AG04449 (cell line): Measurements from ENCODE around the gene ASIC3.

ENCODE experiments used
- CTCF ChIA-PET: fragments of 350-600 bp; formaldehyde crosslinking; extraction: SDS; loops from one replicate; lab custom pipeline; 2021; ENCODE audit warnings: antibody characterized with exemption; lab: Yijun Ruan, JAX
- POLR2A ChIA-PET: fragments of 400-600, 350-600 bp; formaldehyde crosslinking; extraction: SDS; loops from one replicate; lab custom pipeline; 2020; ENCODE audit warnings: antibody characterized with exemption, inconsistent platforms; lab: Yijun Ruan, JAX
- DNase-seq: peaks from one replicate; pipeline ENCODE4 v3.0.0-alpha.2; 2010; ENCODE audit warnings: low read depth, low spot score
- H3K4me3 ChIP-seq: 2 replicates; pipeline ENCODE4 v1.5.1; 2011; ENCODE audit warnings: low read depth, mild to moderate bottlenecking, control low read depth, low read length
- CTCF ChIP-seq: IDR thresholded peaks from one replicate; pipeline ENCODE4 v1.5.1; 2011; ENCODE audit warnings: mild to moderate bottlenecking, moderate library complexity, low read length, control low read depth, inconsistent platforms; ENCODE audit not compliant: insufficient read depth; ENCODE audit errors: missing control alignments

ASIC3 gene

GRCh38 chr7:151095828-151096475 is 47.6 kb downstream of the ASIC3 start:
- CTCF ChIA-PET: interaction anchor here (1.1 to 19.2 kb wide), 2 partner anchors 9 to 14 kb away, joined by 4 to 347 read pairs; partner anchors contain the start of gene AGAP3
- no peak for TF ChIP-seq CTCF
- POLR2A ChIA-PET: interaction anchor here (0.6 kb wide), 1 partner anchor 17 kb away, joined by 3 read pairs; no protein-coding TSS in a partner anchor
- no peak overlapping the region for H3K4me3 ChIP-seq
- DNase-seq: no peak

- DNase-seq: no peak
- CTCF ChIA-PET: interaction anchor here (1.2 to 5.6 kb wide), 2 partner anchors 12 kb away, joined by 3 to 52 read pairs; no protein-coding TSS in a partner anchor
- TF ChIP-seq CTCF: no peak
- POLR2A ChIA-PET: no interaction called here
- H3K4me3 ChIP-seq: no peak overlapping the region
These were observed 51.3 kb downstream of the ASIC3 start for GRCh38 chr7:151099486-151100211.

- ChIA-PET POLR2A (no interaction called here), CTCF (interaction anchor here (1.0 to 5.6 kb wide), 3 partner anchors 10 to 13 kb away, joined by 3 to 52 read pairs (median 4); no protein-coding TSS in a partner anchor)
- TF ChIP-seq CTCF: no peak
- no peak overlapping the region for H3K4me3 ChIP-seq
- DNase-seq: no peak
These were observed 52.6 kb downstream of the ASIC3 start for GRCh38 chr7:151100921-151101320.

GRCh38 chr7:151101621-151102396 is 53.5 kb downstream of the ASIC3 start:
- ChIA-PET POLR2A (interaction anchor here (0.7 kb wide), 1 partner anchor 65 kb away, joined by 7 read pairs; no protein-coding TSS in a partner anchor), CTCF (interaction anchor here (2.2 to 16.7 kb wide), 3 partner anchors 10 to 84 kb away, joined by 12 to 347 read pairs (median 52); partner anchors contain the start of genes AGAP3, FASTK and TMUB1)
- no peak for TF ChIP-seq CTCF
- no peak overlapping the region for H3K4me3 ChIP-seq
- DNase-seq: no peak
